ENCODE data around the gene IMPDH1.
A peak's percentile ranks its signal among the peaks of the same experiment; 100 is the strongest.

The IMPDH1 gene

DNA sequence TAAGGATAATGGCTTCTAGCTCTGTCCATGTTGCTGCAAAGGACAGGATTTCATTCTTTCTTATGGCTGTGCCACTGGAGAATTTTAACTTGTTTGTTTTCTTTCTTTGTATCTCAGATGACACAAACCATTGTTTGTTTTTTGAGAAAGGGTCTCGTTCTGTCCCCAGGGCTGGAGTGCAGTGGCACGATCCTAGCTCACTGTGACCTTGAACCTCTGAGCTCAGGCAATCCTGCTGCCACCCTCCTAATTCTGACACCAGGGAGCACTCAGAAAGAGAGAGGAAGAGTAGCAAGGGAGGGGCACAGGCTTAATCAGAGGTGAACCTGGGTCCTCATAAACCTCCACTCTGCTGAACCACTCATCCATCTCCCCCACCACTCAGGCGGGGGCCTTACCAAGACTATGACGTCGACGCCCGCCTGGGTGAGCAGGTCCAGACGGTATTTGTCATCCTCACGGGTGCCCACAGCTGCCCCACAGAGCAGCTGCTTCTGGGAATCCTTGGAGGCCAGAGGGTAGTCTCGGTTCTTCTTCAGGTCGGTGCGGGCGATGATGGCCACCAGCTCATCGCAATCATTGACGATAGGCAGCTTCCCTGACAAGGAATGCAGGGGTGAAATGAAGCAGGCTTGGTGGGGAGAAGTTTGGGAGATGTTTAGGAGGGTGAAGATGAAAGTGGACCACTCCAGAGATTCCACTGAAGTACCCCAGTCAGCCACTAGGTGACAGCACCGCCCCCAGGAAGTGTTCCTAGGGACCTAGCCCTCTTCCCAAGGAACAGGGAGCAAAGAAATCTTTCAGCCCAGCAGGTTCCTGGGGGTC is 11.6 kb downstream of the IMPDH1 start:
- no peak overlapping the region for H3K4me3 ChIP-seq (ENCODE audit: low read length)
- no peak for DNase-seq (ENCODE audit: low read depth)
- peak; percentile 99 for TF ChIP-seq CTCF (conservative IDR thresholded peaks at IDR 0.05; ENCODE audit: low read depth, low read length)

DNA sequence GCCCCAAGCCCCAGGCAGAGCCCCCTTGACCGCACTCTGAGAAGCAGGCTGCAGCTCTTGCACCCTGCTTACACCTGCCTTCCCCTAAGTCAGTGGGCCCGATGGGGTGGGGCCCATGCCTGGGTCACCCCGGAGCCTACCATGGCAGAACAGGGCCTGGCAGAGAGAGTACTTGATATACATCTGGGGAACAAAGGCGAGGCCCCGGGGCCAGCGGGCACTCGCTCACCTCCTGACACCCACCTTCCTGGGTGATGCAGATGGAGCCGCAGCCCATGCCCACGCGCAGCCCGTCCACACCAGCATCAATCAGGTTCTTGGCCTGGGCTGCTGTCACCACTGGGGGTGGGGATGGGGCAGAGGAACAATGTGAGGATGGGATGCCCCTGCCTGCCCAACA is 13.4 kb downstream of the IMPDH1 start:
- DNase-seq (ENCODE audit: low read depth): no peak
- H3K4me3 ChIP-seq (ENCODE audit: low read length): no peak overlapping the region
- no peak for TF ChIP-seq CTCF (conservative IDR thresholded peaks at IDR 0.05; ENCODE audit: low read depth, low read length)

- DNase-seq (ENCODE audit: low read depth): no peak
- no peak overlapping the region for H3K4me3 ChIP-seq (ENCODE audit: low read length)
- TF ChIP-seq CTCF (conservative IDR thresholded peaks at IDR 0.05; ENCODE audit: low read depth, low read length): peak; percentile 26
Observed at GRCh38 chr7:128395748-128396147, 14.0 kb downstream of the IMPDH1 start.

DNA sequence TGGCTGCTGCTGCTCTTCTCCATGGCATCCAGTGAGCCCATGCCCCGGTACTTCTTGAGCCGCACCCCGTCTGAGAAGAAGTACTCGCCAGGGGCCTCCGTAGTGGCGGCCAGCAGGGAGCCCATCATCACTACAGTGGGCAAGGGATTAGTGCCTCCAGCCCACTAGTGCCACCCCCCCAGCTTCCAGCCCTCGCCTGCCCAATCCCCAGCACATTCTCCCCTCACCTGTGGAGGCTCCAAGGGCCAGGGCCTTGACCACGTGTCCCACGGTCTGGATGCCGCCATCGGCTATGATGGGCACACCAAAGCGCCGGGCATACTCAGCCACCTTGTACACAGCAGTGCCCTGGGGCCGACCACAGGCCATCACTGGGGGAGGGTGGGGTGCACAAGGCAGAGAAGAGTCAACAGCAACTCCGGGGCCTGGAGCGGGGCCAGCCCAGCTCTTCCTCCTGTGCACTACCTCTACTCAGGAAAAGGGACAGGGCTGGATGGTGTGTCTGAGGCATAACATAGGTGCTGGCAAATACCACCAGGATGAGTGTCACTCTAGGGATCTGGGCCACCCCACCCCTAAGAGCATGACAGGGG is 14.8 kb downstream of the IMPDH1 start:
- no peak overlapping the region for H3K4me3 ChIP-seq (ENCODE audit: low read length)
- no peak for DNase-seq (ENCODE audit: low read depth)
- TF ChIP-seq CTCF (conservative IDR thresholded peaks at IDR 0.05; ENCODE audit: low read depth, low read length): no peak

DNA sequence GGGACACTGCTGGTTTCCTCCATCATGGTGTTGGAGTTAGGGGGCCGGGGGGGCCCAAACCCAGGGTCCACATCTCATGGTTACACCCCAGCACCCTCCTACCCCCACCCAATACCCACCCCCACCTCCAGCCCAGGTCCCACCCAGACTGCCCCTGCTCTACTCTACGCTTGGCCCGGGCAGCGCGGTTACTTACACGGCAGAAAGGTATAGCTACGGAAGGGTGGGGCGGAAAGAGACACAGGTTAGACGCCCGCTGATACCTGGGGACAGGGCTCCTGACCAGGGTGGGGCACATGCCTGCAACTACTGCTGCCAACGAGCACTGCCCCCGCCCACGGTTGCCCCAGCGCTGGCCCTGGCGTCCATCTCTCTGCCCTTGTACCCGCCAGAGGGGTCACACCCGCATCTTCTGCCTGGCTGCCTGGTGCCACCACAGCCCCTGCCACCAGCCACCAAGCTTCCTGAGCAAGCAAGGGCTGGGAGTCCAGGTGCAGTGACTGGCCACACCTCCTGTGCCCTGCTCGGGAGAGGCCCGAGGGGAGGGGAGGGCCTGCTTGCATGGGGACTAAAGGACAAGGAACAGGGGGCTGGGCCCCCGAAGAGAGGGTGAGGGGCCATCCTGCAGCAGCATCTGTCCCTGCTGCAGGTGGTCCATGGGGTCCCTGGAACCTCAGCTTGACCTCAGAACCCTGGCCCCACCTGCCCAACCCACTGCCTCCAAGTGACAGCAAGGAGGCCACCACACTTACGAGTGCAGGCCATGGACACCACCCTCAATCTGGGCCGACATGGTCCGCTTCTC is 16.1 kb downstream of the IMPDH1 start:
- TF ChIP-seq CTCF (conservative IDR thresholded peaks at IDR 0.05; ENCODE audit: low read depth, low read length): no peak
- DNase-seq (ENCODE audit: low read depth): no peak
- H3K4me3 ChIP-seq (ENCODE audit: low read length): no peak overlapping the region

- no peak overlapping the region for H3K4me3 ChIP-seq (ENCODE audit: low read length)
- DNase-seq (ENCODE audit: low read depth): no peak
- TF ChIP-seq CTCF (conservative IDR thresholded peaks at IDR 0.05; ENCODE audit: low read depth, low read length): no peak
Observed at GRCh38 chr7:128392446-128393327, 17.1 kb downstream of the IMPDH1 start.
